HEK293T (cell line): ENCODE data around the gene STXBP4.

Experiments used
- BHLHE40 ChIP-seq: fragments of 450-650 bp; IDR thresholded peaks from 2 replicates; pipeline ENCODE4 v1.6.1; 2016; ENCODE audit warnings: mild to moderate bottlenecking, moderate library complexity, borderline replicate concordance
- ELF4 ChIP-seq: fragments of 450-650 bp; IDR thresholded peaks from 2 replicates; pipeline ENCODE4 v1.6.1; 2017; ENCODE audit warnings: antibody characterized with exemption
- FOXA1 ChIP-seq: fragments of 450-650 bp; IDR thresholded peaks from 2 replicates; pipeline ENCODE4 v1.6.1; 2016; ENCODE audit warnings: mild to moderate bottlenecking
- FOXK2 ChIP-seq: fragments of 450-650 bp; IDR thresholded peaks from 2 replicates; pipeline ENCODE4 v1.6.1; 2016; ENCODE audit warnings: mild to moderate bottlenecking
- FOXM1 ChIP-seq: fragments of 450-650 bp; IDR thresholded peaks from 2 replicates; pipeline ENCODE4 v1.6.1; 2017; ENCODE audit warnings: mild to moderate bottlenecking, borderline replicate concordance
- HDGF ChIP-seq: fragments of 450-650 bp; IDR thresholded peaks from 2 replicates; pipeline ENCODE4 v1.6.1; 2017; ENCODE audit warnings: antibody characterized with exemption, borderline replicate concordance
- NFRKB ChIP-seq: fragments of 450-650 bp; IDR thresholded peaks from 2 replicates; pipeline ENCODE4 v1.6.1; 2016; ENCODE audit warnings: mild to moderate bottlenecking, moderate library complexity
- PKNOX1 ChIP-seq: fragments of 450-650 bp; IDR thresholded peaks from 2 replicates; pipeline ENCODE4 v1.6.1; 2016
- SP1 ChIP-seq: fragments of 450-650 bp; IDR thresholded peaks from 2 replicates; pipeline ENCODE4 v1.6.1; 2017
- SUZ12 ChIP-seq: fragments of 450-650 bp; IDR thresholded peaks from 2 replicates; pipeline ENCODE4 v1.6.1; 2016; ENCODE audit warnings: mild to moderate bottlenecking

- TF ChIP-seq FOXK2 (no peak), SP1 (no peak), NFRKB (no peak), FOXM1 (no peak), ELF4 (no peak), HDGF (no peak), BHLHE40 (no peak), FOXA1 (no peak), SUZ12 (no peak), PKNOX1 (no peak)
These were observed 247.1 kb downstream of the STXBP4 start for GRCh38 chr17:55215711-55216110.
